Thymus (tissue), 11 donors: ENCODE results near the gene TMPRSS15. TPM values are rescaled to one million over a fixed set of nuclear protein-coding genes. Genes with fewer than 3 reads are reported as not detected.
"Not testable (repeated sequence)": the region's sequence is repeated elsewhere in the genome, so short reads cannot be mapped to it uniquely, and the experiment has no call there.

Source experiments
- DNase-seq, 9 donors: peaks; one replicate each; pipeline ENCODE4 v3.0.0-alpha.2; 2013; ENCODE audit warnings: low spot score in 9 of 9, low read depth in 6 of 9, missing footprints in 1 of 9
- H3K27ac ChIP-seq, 2 donors: one replicate each; pipeline ENCODE4 v1.5.1; 2013; ENCODE audit warnings: control low read depth in 1 of 2, low read depth in 1 of 2, low read length in 1 of 2, mild to moderate bottlenecking in 1 of 2, moderate library complexity in 1 of 2
- H3K27me3 ChIP-seq, 2 donors: one replicate each; pipeline ENCODE4 v1.5.1; 2013; ENCODE audit warnings: low read length in 1 of 2; ENCODE audit not compliant: control insufficient read depth in 2 of 2, insufficient read depth in 1 of 2
- H3K36me3 ChIP-seq, 2 donors: one replicate each; pipeline ENCODE4 v1.5.1; 2013; ENCODE audit warnings: low read length in 1 of 2, mild to moderate bottlenecking in 1 of 2, moderate library complexity in 1 of 2; ENCODE audit not compliant: control insufficient read depth in 2 of 2, insufficient read depth in 2 of 2
- H3K4me1 ChIP-seq, 2 donors: one replicate each; pipeline ENCODE4 v1.5.1; 2013; ENCODE audit warnings: low read length in 2 of 2; ENCODE audit not compliant: control insufficient read depth in 2 of 2, insufficient read depth in 2 of 2
- H3K4me3 ChIP-seq, 2 donors: one replicate each; pipeline ENCODE4 v1.5.1; 2013; ENCODE audit warnings: low read length in 2 of 2, control low read depth in 1 of 2, mild to moderate bottlenecking in 1 of 2
- H3K9me3 ChIP-seq, 2 donors: one replicate each; pipeline ENCODE4 v1.5.1; 2013; ENCODE audit warnings: low read length in 1 of 2, mild to moderate bottlenecking in 1 of 2; ENCODE audit not compliant: control insufficient read depth in 2 of 2, insufficient read depth in 1 of 2
- WGBS: extraction: QIAGEN DNeasy Blood & Tissue Kit; methylation state at CpG from one replicate; pipeline ENCODE4 v1.1.7; 2013; 5-methylcytosine and 5-hydroxymethylcytosine counted together
- polyA plus RNA-seq: library from polyadenylated mRNA; stranded (reverse); fragments of 200-250 nt; gene quantifications from one replicate; pipeline ENCODE4 v1.2.3, GENCODE V29; 2013
- total RNA-seq: library from RNA; stranded (reverse); fragments of 120-200 nt; gene quantifications from one replicate; pipeline ENCODE4 v1.2.4, GENCODE V29; 2013
- donor health status: healthy.

Gene TMPRSS15
- total and polyA plus RNA-seq, 2 donors, result under 0.01 to 0.02 TPM

DNA sequence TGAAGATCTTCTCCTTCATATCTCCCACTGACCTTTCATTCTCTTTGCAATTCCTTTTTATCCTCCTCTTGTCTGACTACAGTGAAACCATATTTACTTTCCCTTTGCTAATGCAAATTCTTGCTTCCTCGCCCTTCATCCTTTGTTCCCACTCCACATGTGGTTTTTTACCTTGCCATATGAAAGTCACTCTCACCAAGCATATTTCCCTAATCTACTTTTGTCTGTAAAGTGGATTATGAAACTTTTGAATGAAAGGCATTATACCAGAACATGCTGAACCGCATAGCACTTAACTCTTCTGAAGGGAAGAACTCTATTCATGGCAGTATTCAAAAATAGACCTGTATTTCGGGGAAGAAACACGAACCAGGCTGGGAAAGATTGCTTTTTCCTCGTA, 8.0 kb upstream of the TMPRSS15 start:
- H3K27ac ChIP-seq, result no peak overlapping the region
- H3K9me3 ChIP-seq, result no peaks in the 10 kb centered on the region
- H3K27me3 ChIP-seq, result no peaks in the 10 kb centered on the region
- WGBS, result 84% methylated on average over 5 of the region's 5 CpGs
- H3K4me3 ChIP-seq, result no peak overlapping the region
- DNase-seq, result no peak
- no peaks in the 10 kb centered on the region for H3K36me3 ChIP-seq
- no peaks in the 10 kb centered on the region for H3K4me1 ChIP-seq

DNA sequence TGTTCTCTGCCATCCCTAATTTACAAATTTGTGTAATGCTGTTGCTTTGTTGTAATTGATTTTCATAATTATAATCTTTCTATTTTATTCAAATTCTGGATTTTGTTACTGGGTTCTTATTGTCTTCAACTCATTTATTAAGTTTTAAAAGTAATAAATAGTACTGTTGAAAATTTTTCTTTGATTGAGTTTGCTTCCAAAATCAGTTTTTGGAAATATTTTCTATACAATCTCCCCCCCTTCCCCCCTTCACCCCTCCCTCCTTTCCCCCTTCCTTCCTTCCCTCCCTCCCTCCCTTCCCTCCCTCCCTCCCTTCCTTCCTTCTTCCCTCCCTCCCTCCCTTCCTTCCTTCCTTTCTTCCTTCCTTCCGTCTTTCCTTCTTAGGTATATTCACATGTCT, 6.0 kb upstream of the TMPRSS15 start:
- Histone ChIP-seq H3K4me3 (no peak overlapping the region), H3K27me3 (no peaks in the 10 kb centered on the region), H3K9me3 (no peaks in the 10 kb centered on the region), H3K27ac (no peak overlapping the region), H3K4me1 (no peaks in the 10 kb centered on the region), H3K36me3 (no peaks in the 10 kb centered on the region)
- DNase-seq, result no peak
- 100% methylated on average over 1 of the region's 1 CpG for WGBS

DNA sequence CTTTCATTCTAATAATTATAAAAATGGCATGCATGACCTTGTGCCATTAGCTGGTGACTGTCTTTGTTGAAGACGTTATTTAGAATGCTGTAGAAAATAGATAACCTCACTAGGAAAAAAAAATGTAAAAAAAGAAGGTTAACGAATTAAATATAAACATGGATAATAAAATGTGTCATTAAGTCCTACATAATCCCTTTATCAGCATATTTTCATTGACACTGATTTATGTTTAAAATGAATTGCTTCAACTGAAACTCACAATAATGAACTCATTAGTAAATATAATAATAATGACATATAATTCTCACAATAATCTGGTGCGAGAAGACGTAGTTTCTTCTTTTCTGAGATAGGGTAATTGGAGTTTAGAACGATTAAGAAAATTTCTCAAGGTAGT, 4.7 kb downstream of the TMPRSS15 start:
- Histone ChIP-seq H3K4me1 (no peaks in the 10 kb centered on the region), H3K9me3 (no peaks in the 10 kb centered on the region), H3K27me3 (no peaks in the 10 kb centered on the region), H3K4me3 (no peak overlapping the region), H3K27ac (no peak overlapping the region), H3K36me3 (no peaks in the 10 kb centered on the region)
- DNase-seq, result no peak
- WGBS, result 94% methylated on average over 5 of the region's 5 CpGs

DNA sequence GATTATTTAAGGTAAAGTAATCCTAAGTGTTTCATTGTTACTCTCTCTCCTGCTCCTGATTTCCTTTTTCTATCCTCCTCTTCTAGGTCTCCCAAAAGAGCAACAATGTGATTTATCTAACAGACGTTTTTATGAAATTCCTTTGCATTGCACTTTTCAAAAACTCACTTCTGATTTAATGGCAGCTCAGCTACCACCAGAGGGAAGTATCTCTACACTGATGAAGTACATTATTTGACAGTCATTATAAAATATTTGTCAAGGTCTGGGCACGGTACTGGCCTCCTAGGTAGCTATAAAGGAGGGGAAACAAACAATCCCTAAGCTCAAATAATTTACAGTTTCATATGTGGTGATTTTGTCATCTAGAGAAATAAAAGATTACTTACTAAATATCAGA, 15.6 kb downstream of the TMPRSS15 start:
- no peak overlapping the region for H3K27ac ChIP-seq
- peak in 1 of 9 donors; percentile 6 for DNase-seq
- 48% methylated on average over 2 of the region's 2 CpGs for WGBS

DNA sequence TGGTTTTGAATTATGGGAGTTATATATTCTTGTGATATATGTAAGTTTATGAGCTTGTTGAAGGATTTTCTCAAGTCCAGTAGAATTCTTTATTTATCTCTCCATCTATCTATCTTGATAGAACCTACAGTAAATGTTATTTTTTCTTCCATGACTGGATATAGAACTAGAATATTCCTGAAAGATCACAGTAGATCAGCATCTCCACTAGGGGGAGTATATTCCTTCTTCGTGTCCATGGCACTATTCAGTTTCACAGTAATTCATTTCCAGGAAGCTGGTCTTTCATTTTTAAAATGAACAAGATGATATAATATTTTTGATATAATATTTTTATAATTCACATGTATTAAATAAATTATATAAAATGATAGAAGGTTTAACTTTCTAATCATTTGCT, 18.8 kb downstream of the TMPRSS15 start:
- WGBS, result 11% methylated on average over 1 of the region's 1 CpG
- Histone ChIP-seq H3K27me3 (no peaks in the 10 kb centered on the region), H3K4me3 (no peak overlapping the region), H3K36me3 (no peaks in the 10 kb centered on the region), H3K4me1 (no peaks in the 10 kb centered on the region), H3K9me3 (no peaks in the 10 kb centered on the region), H3K27ac (no peak overlapping the region)
- DNase-seq, result peak in 6 of 9 donors; percentile 4 to 45 (median 14)

More for the DNA sequence above, 15.6 kb downstream of the TMPRSS15 start:
- Histone ChIP-seq H3K4me3 (no peak overlapping the region), H3K36me3 (no peaks in the 10 kb centered on the region), H3K9me3 (peaks cover 0 to 8% of the 10 kb centered on the region in 2 donors), H3K4me1 (no peaks in the 10 kb centered on the region), H3K27me3 (no peaks in the 10 kb centered on the region)

DNA sequence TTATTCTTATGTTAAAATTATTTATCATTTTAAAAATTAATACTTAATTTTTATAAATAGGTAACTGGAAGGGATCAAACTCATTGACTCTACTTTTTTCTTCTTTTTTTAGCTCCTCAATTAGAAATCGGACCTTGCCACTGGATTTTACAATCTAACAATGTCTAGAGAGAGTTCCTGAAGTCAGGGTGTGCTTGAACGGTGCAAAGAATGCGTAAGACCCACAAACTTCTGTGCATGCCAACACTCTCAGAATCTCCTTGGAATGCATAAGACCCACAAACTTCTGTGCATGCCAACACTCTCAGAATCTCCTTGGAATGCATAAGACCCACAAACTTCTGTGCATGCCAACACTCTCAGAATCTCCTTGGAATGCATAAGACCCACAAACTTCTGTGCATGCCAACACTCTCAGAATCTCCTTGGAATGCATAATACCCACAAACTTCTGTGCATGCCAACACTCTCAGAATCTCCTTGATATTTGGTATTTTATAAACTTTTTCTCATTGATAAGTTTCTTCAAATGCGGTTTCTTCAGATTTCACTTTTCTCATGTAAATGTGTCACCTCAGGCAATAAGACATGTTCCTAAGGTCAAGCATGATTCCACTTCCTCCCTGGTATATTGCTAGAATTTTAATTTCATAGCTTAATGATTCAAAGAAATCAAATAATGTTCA, 20.5 kb downstream of the TMPRSS15 start:
- not testable (repeated sequence) for H3K27ac ChIP-seq, H3K4me1 ChIP-seq, H3K27me3 ChIP-seq, H3K36me3 ChIP-seq, DNase-seq, H3K9me3 ChIP-seq, H3K4me3 ChIP-seq
- WGBS, result 96% methylated on average over 4 of the region's 4 CpGs

DNA sequence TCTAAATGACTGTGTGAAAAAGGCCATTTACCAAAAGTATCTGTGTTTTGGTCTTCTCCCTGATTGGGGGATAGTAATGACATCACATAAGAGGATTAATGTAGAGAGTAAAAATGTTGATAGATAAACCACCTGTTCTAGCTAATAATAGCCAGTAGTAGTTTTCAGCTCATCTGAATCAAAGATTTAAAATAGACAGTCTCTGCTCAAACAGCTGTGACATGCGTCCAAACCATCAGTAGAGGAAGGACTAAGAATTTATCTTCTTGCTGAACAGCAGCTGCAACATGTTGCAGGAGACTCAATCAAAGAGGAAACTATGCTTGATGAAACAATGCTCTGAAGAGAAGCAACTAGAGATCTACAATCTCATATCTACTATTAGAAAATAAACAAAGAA, 21.4 kb downstream of the TMPRSS15 start:
- Histone ChIP-seq H3K36me3 (no peaks in the 10 kb centered on the region), H3K4me1 (no peaks in the 10 kb centered on the region), H3K4me3 (no peak overlapping the region), H3K27ac (no peak overlapping the region), H3K9me3 (no peaks in the 10 kb centered on the region), H3K27me3 (no peaks in the 10 kb centered on the region)
- 0% methylated on average over 1 of the region's 1 CpG for WGBS
- DNase-seq, result no peak

DNA sequence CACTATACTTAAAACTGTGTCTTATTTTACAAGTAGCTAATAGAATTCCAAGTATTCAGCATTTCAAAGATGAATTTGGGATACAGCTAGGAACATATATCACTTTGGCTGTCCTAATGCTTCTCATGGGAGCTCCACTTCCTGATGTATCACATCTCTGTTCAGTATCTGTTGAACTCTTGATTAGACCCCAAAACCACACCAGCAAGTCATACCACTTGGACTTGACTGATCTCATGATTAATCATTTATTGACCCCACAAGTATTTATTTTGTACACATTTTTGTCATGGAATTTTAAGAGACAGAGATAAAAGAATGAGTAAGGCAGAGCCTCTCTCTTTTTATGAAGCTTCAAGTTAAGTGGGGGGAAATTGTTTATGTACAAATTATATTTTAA, 30.0 kb downstream of the TMPRSS15 start:
- Histone ChIP-seq H3K4me3 (no peak overlapping the region), H3K36me3 (no peaks in the 10 kb centered on the region)
- DNase-seq, result no peak

DNA sequence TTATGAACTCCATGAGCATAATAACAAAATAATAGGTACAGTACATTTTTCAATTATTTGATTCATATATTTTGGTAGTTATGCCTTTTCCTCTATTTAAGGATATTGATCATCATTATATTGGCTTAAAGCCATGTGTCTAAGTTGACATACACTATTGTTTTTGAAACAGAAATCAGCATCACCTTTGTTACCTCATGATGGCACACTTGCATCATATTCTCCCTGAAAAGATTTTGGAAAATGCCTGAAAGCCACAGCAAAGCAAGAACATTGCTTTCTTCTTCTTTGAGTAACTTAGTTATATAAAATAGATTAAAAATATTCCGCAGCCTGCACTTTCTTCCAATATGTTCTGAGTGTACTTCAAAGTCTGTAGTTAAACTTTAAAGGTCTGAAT, 33.3 kb downstream of the TMPRSS15 start:
- Histone ChIP-seq H3K27ac (no peak overlapping the region), H3K36me3 (no peaks in the 10 kb centered on the region), H3K4me1 (no peaks in the 10 kb centered on the region), H3K4me3 (no peak overlapping the region), H3K27me3 (no peaks in the 10 kb centered on the region), H3K9me3 (no peaks in the 10 kb centered on the region)
- WGBS, result 96% methylated on average over 1 of the region's 1 CpG
- DNase-seq, result no peak

More for the DNA sequence above, 30.0 kb downstream of the TMPRSS15 start:
- no peaks in the 10 kb centered on the region for H3K27me3 ChIP-seq
- no peaks in the 10 kb centered on the region for H3K9me3 ChIP-seq
- H3K27ac ChIP-seq, result no peak overlapping the region
- H3K4me1 ChIP-seq, result no peaks in the 10 kb centered on the region
